ENCODE data around the gene TEX53. TPM values are rescaled to one million over a fixed set of nuclear protein-coding genes. Genes with fewer than 3 reads are reported as not detected.

Gene TEX53
- total RNA-seq, 1 donor from 2014 or later, result not detected

- TF ChIP-seq, protein P1, sequence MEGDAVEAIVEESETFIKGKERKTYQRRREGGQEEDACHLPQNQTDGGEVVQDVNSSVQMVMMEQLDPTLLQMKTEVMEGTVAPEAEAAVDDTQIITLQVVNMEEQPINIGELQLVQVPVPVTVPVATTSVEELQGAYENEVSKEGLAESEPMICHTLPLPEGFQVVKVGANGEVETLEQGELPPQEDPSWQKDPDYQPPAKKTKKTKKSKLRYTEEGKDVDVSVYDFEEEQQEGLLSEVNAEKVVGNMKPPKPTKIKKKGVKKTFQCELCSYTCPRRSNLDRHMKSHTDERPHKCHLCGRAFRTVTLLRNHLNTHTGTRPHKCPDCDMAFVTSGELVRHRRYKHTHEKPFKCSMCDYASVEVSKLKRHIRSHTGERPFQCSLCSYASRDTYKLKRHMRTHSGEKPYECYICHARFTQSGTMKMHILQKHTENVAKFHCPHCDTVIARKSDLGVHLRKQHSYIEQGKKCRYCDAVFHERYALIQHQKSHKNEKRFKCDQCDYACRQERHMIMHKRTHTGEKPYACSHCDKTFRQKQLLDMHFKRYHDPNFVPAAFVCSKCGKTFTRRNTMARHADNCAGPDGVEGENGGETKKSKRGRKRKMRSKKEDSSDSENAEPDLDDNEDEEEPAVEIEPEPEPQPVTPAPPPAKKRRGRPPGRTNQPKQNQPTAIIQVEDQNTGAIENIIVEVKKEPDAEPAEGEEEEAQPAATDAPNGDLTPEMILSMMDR (IDR thresholded peaks at IDR 0.05; ENCODE audit: unreplicated experiment), result no peak
- H3K4me1 Mint-ChIP-seq (ENCODE audit: low read depth), result peaks cover 17% of the 10 kb centered on the region
- H3K9me3 Mint-ChIP-seq (ENCODE audit: low read depth), result peaks cover 4% of the 10 kb centered on the region
- no peaks in the 10 kb centered on the region for H3K36me3 Mint-ChIP-seq (ENCODE audit: insufficient read depth)
- H3K27ac Mint-ChIP-seq, result no peak overlapping the region
- peaks cover 4% of the 10 kb centered on the region for H3K27me3 Mint-ChIP-seq
- H3K4me3 Mint-ChIP-seq (ENCODE audit: low read depth), result no peak overlapping the region
- DNase-seq (ENCODE audit: low spot score, unreplicated experiment), result no peak
These were observed 17.4 kb upstream of the TEX53 start for GRCh38 chr9:114674798-114675540.

GRCh38 chr9:114674076-114674797, 16.6 kb upstream of the TEX53 start:
- no peak for DNase-seq (ENCODE audit: low spot score, unreplicated experiment)
- peaks cover 4% of the 10 kb centered on the region for H3K27me3 Mint-ChIP-seq
- no peak overlapping the region for H3K4me3 Mint-ChIP-seq (ENCODE audit: low read depth)
- TF ChIP-seq, protein P1 (IDR thresholded peaks at IDR 0.05; ENCODE audit: unreplicated experiment), result no peak
- H3K4me1 Mint-ChIP-seq (ENCODE audit: low read depth), result peaks cover 16% of the 10 kb centered on the region
- no peak overlapping the region for H3K27ac Mint-ChIP-seq
- H3K36me3 Mint-ChIP-seq (ENCODE audit: insufficient read depth), result no peaks in the 10 kb centered on the region
- peaks cover 4% of the 10 kb centered on the region for H3K9me3 Mint-ChIP-seq (ENCODE audit: low read depth)

DNA sequence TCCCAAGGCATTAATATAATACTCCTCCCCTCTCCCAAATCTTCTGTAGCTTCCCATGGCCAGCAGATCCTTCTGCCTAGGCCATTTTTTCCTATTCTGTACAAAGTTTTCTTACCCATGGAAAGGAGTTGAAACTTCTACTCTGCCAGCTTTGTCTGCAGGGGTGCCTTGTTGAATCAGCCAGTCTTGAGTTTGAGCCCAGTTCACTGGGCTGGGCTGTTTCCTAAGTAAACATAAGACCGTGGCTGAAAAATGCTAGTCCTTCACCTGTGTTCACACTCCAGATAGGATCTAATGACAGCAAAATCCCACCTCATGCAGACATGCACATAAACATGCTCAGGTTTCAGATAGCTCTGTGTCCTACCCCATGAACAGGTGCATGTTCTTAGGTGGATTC, 14.0 kb upstream of the TEX53 start:
- peaks cover 4% of the 10 kb centered on the region for H3K9me3 Mint-ChIP-seq (ENCODE audit: low read depth)
- H3K4me3 Mint-ChIP-seq (ENCODE audit: low read depth), result no peak overlapping the region
- TF ChIP-seq, protein P1 (IDR thresholded peaks at IDR 0.05; ENCODE audit: unreplicated experiment), result no peak
- no peak for DNase-seq (ENCODE audit: low spot score, unreplicated experiment)
- no peaks in the 10 kb centered on the region for H3K36me3 Mint-ChIP-seq (ENCODE audit: insufficient read depth)
- H3K27ac Mint-ChIP-seq, result no peak overlapping the region
- no peaks in the 10 kb centered on the region for H3K27me3 Mint-ChIP-seq
- H3K4me1 Mint-ChIP-seq (ENCODE audit: low read depth), result peaks cover 6% of the 10 kb centered on the region

DNA sequence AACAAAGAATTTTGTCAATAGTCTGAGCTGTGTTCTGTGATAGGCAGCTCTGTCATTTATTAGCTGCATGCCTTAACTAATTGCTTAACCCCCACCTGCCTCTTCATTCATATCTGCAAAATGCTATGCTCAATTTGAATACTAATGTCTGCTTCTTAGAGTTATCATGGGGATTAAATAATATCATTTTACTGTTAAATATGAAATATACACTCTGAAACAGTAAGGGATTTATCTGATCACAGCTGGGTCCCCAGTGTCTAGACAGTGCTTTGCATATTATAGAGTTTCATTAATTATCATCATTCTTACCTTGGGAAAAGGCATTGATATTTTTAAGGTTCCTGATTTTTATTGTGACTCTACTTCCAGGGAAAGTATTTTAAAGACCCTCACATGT, 12.4 kb upstream of the TEX53 start:
- Mint-ChIP-seq H3K27me3 (no peaks in the 10 kb centered on the region), H3K27ac (no peak overlapping the region), H3K36me3 (ENCODE audit: insufficient read depth) (no peaks in the 10 kb centered on the region), H3K4me3 (ENCODE audit: low read depth) (no peak overlapping the region), H3K9me3 (ENCODE audit: low read depth) (peaks cover 4% of the 10 kb centered on the region), H3K4me1 (ENCODE audit: low read depth) (peaks cover 6% of the 10 kb centered on the region)
- TF ChIP-seq, protein P1 (IDR thresholded peaks at IDR 0.05; ENCODE audit: unreplicated experiment), result no peak
- no peak for DNase-seq (ENCODE audit: low spot score, unreplicated experiment)

GRCh38 chr9:114668146-114668545, 10.5 kb upstream of the TEX53 start:
- Mint-ChIP-seq H3K36me3 (ENCODE audit: insufficient read depth) (no peaks in the 10 kb centered on the region), H3K4me3 (ENCODE audit: low read depth) (no peak overlapping the region), H3K9me3 (ENCODE audit: low read depth) (peaks cover 4% of the 10 kb centered on the region), H3K27ac (no peak overlapping the region), H3K4me1 (ENCODE audit: low read depth) (peaks cover 4% of the 10 kb centered on the region), H3K27me3 (no peaks in the 10 kb centered on the region)
- TF ChIP-seq, protein P1 (IDR thresholded peaks at IDR 0.05; ENCODE audit: unreplicated experiment), result no peak
- no peak for DNase-seq (ENCODE audit: low spot score, unreplicated experiment)

All from progenitor cell of endocrine pancreas (in vitro differentiated cells).